ENCODE results near the gene SDHAF1.
A peak's percentile ranks its signal among the peaks of the same experiment; 100 is the strongest.
"Not testable (repeated sequence)": the region's sequence is repeated elsewhere in the genome, so short reads cannot be mapped to it uniquely, and the experiment has no call there.

Gene SDHAF1

GRCh38 chr19:35995048-35995993 lies at the start of gene SDHAF1:
SDHAF1 (plus strand) TSS chr19:35995188; CDS start chr19:35995275, 87 bp downstream.
- DNase-seq = peak; percentile 89

- DNase-seq = no peak
Observed at GRCh38 chr19:35946203-35946602, 48.8 kb upstream of the SDHAF1 start.

GRCh38 chr19:35949131-35949530 lies 45.9 kb upstream of the SDHAF1 start:
- DNase-seq = no peak

GRCh38 chr19:35955881-35956634 lies 38.9 kb upstream of the SDHAF1 start:
- no peak for DNase-seq

- DNase-seq = not testable (repeated sequence)
Observed at GRCh38 chr19:35957411-35957810, 37.6 kb upstream of the SDHAF1 start.

- DNase-seq = no peak
Observed at GRCh38 chr19:35958660-35959039, 36.3 kb upstream of the SDHAF1 start.

GRCh38 chr19:35959040-35959967 lies 35.7 kb upstream of the SDHAF1 start:
- no peak for DNase-seq

GRCh38 chr19:35959968-35960320 lies 35.0 kb upstream of the SDHAF1 start:
- DNase-seq = no peak

- no peak for DNase-seq
Observed at GRCh38 chr19:35960432-35960972, 34.5 kb upstream of the SDHAF1 start.

GRCh38 chr19:35963514-35963913 lies 31.5 kb upstream of the SDHAF1 start:
- no peak for DNase-seq

- no peak for DNase-seq
Observed at GRCh38 chr19:35966771-35967170, 28.2 kb upstream of the SDHAF1 start.

- peak; percentile 14 for DNase-seq
Observed at GRCh38 chr19:35973487-35973886, 21.5 kb upstream of the SDHAF1 start.

GRCh38 chr19:35975608-35976214 lies 19.3 kb upstream of the SDHAF1 start:
- DNase-seq = no peak

GRCh38 chr19:35977446-35978222 lies 17.4 kb upstream of the SDHAF1 start:
- peak; percentile 96 for DNase-seq

- DNase-seq = no peak
Observed at GRCh38 chr19:35978271-35978670, 16.7 kb upstream of the SDHAF1 start.

- DNase-seq = no peak
Observed at GRCh38 chr19:35978832-35979365, 16.1 kb upstream of the SDHAF1 start.

- not testable (repeated sequence) for DNase-seq
Observed at GRCh38 chr19:35980997-35981396, 14.0 kb upstream of the SDHAF1 start.

- no peak for DNase-seq
Observed at GRCh38 chr19:35983177-35983576, 11.8 kb upstream of the SDHAF1 start.

- no peak for DNase-seq
Observed at GRCh38 chr19:35986111-35986510, 8.9 kb upstream of the SDHAF1 start.

- peak; percentile 67 for DNase-seq
Observed at GRCh38 chr19:35986664-35987570, 8.1 kb upstream of the SDHAF1 start.

All from NCI-H1694 treated with DMSO at 0.1 percent for 48 hours (cell line).